22Rv1 (cell line): ENCODE measurements around the gene PROCA1.
A peak's percentile ranks its signal among the peaks of the same experiment; 100 is the strongest.

ENCODE experiments used
- H3K27ac ChIP-seq: fragments of 450-650 bp; 2 replicates; pipeline ENCODE4 v1.5.1; 2017
- CTCF ChIP-seq: fragments of 450-650 bp; IDR thresholded peaks from 2 replicates; pipeline ENCODE4 v1.5.1; 2017; ENCODE audit warnings: mild to moderate bottlenecking
- ZFX ChIP-seq: fragments of 450-650 bp; IDR thresholded peaks from 2 replicates; pipeline ENCODE4 v1.6.1; 2017; ENCODE audit warnings: antibody characterized with exemption, borderline replicate concordance

PROCA1 gene

DNA sequence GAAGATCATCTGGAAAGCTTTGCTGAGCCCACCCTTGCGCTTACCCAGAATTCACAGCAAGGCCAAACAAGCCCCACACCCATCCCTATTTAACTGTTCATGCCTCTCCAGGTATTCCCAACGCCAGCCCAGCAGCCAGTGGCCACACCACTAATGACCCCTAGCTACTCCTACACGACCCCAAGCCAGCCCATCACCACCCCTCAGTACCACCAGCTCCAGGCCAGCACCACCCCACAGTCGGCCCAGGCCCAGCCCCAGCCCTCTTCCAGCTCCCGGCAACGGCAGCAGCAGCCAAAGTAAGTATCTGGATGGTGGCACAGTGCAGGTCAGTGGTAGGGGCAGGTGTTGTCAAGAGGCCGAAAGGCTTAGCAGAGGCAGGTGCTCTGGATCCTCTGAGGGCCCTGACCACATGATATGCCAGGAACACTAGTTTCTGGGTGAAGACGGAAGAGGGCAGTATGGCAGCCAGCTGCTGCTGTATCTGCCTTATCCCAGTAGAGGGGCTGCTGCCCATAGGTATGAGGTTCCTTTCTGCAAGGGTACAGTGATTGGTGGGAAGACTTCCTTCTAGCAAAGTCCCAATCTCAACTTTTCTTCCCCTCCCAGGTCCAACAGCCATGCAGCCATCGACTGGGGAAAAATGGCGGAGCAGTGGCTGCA, 10.7 kb downstream of the PROCA1 start:
- TF ChIP-seq ZFX (no peak), CTCF (no peak)
- H3K27ac ChIP-seq = peak overlapping the region; percentile 99

DNA sequence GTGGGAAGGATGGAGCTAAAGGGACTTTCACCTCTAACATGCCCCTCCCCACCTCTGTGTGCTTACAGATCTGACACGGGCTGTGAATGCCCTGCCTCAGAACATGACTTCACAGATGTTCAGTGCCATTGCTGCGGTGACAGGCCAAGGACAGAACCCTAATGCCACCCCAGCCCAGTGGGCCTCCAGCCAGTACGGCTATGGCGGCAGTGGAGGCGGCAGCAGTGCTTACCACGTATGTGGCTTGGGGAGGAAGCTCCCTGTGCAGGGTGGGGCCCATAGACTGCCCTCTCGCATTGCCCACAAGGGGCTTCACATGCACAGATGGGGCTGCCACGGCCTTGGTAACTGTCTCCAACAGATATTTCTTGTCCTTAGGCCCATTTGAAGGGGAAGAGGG, 11.4 kb downstream of the PROCA1 start:
- peak overlapping the region; percentile 99 for H3K27ac ChIP-seq
- TF ChIP-seq ZFX (no peak), CTCF (no peak)

GRCh38 chr17:28698253-28698941, 13.3 kb downstream of the PROCA1 start:
- peak overlapping the region; percentile 99 for H3K27ac ChIP-seq
- TF ChIP-seq ZFX (no peak), CTCF (peak; percentile 26)

DNA sequence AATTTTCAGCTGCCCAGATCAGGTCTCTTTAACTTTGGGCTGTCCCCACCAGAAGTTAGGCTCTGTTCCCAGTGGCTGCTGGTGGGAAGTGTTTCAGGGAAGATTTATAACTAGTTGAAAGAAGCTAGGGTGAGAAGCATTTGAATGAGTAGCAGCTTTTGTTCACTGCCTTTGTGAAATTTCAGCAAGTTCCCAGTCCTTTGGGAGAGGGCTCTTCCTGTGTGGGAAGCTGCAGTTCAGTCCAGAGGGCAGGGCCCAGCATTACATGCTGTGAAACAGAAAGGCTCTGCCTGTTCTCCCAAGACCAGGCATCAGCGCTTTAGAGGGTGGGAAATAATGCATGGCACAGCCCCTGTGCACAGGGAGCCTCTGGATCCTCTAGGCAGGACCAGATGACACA, 17.8 kb downstream of the PROCA1 start:
- TF ChIP-seq ZFX (no peak), CTCF (no peak)
- H3K27ac ChIP-seq = 0 out of 2 replicates have a peak overlapping the region, but pooled peaks have one; percentile 8

- H3K27ac ChIP-seq = no peak overlapping the region
- TF ChIP-seq CTCF (no peak), ZFX (no peak)
Measured at GRCh38 chr17:28689011-28689410, 22.7 kb downstream of the PROCA1 start.

- no peak for TF ChIP-seq ZFX
- no peak for TF ChIP-seq CTCF
- H3K27ac ChIP-seq = 0 out of 2 replicates have a peak overlapping the region, but pooled peaks have one; percentile 2
Measured at GRCh38 chr17:28688481-28688880, 23.2 kb downstream of the PROCA1 start.

DNA sequence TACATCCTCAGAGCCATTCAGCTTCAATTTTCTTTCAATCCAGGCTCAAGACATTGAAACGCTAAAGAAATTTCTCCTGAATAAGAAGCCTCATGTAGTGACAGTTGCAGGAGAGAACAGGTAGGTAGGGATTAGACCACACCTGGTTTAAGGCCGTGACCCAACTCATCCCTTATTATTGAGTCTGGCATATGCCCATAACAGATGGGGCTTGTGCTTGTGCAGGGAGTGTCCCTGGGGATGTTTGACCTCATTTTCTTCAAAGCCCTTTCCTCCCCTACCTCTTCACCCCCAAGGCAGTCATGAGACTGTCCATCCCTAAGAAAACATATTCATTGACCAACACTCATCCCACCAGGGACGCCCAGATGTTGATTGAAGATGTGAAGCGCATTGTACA, 25.4 kb downstream of the PROCA1 start:
- no peak overlapping the region for H3K27ac ChIP-seq
- TF ChIP-seq CTCF (no peak), ZFX (no peak)
